ENCODE measurements around the gene CYS1.
"Not testable (repeated sequence)": the region's sequence is repeated elsewhere in the genome, so short reads cannot be mapped to it uniquely, and the experiment has no call there.

Gene CYS1

DNA sequence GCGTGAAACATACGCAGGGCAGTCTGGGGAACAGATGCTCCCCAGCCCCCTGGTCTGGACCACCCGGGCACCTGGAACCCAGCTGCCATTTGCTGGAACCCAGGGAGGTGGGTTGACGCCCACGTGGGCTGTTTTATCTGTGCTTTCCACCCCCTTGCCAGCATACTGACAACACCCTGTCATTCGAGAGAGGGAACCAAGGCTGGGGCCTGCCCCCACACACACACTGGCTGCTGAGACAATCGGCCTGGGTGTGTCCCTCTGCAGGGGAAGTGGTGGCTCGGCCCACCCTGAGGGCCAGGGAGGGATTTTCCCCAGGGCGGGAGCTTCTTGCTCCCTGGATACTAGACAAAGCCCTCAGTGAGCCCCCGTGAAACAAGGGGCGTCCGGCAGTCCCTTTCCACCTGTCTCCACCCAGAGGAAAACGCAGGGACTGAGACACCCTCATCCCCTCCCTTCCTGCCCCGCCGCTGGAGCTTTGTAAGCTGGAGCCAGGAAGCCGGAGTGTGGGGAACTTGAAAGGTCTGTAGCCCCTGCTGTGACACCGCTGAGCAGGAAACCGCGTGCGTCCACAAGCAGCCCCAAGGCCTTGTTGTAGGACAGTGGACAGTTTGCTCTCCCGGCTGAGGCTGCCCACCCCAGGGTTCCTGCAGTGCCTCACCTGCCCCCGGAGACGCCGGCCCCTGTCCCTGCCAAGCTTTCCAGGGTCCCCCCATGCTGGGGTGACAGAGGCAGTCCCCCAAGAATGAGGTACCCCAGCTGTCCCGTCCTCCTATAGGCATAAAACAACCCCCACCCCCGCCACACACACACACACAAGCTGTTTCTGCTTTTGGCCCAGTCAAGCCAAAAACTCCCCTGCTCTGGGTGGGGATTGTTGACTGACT lies 51.0 kb downstream of the CYS1 start:
- DNase-seq: no peak

- DNase-seq: no peak
Measured at GRCh38 chr2:10028407-10028987, 51.7 kb downstream of the CYS1 start.

DNA sequence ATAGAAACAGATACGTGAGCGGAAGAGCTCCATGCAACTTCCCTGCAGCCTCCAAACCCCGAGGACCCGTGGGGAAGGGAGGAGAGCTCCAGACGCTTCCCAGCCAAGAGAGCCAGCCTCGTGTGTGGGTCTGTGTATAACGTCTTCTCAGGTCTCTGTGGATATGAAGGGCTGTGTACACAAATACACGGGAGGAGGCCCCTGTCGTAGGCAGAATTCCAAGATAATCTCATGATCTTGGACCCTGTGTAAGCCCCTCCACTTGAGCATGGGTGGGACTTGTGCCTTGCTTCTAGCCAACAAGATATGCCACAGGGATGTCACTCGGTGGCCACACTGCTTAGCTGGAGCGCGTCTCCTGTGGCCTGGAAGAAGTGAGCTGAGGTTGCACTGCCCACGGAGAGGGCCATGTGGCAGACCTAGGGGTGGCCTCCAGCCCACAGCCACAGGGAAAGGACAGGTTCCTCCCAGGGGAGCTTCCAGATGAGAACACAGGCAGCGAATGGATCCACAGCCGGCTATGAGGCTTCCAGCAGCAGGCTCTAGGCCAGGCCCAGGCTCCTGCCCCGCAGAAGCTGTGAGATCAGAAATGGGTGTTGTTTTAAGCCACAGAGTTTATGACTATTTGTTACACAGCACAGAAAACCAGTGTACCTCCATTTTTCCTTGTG lies 52.4 kb downstream of the CYS1 start:
- no peak for DNase-seq

- no peak for DNase-seq
Measured at GRCh38 chr2:10026940-10027569, 53.2 kb downstream of the CYS1 start.

- DNase-seq: no peak
Measured at GRCh38 chr2:10022966-10023662, 57.1 kb downstream of the CYS1 start.

GRCh38 chr2:10022445-10022844 lies 57.8 kb downstream of the CYS1 start:
- no peak for DNase-seq

DNA sequence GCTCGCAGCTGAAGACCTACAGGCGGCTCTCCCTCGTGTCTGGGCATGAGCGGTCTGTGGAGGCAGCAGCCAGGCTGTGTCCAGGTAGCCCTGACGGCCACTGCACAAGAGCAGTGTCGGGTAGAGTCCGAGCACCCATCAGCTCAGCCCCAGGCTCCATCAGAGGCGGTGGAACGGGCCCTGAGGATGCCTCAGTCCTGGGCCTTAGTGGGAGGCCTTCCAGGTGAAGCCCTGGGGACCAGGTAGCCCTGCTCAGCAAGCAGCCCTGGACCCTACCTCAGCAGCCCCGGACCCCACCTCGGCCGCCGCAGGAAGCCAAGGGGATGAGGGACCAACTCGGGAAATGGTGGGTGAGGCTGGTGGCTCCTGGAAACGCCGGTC lies 58.2 kb downstream of the CYS1 start:
- no peak for DNase-seq

GRCh38 chr2:10019602-10020400 lies 60.4 kb downstream of the CYS1 start:
- DNase-seq: no peak

DNA sequence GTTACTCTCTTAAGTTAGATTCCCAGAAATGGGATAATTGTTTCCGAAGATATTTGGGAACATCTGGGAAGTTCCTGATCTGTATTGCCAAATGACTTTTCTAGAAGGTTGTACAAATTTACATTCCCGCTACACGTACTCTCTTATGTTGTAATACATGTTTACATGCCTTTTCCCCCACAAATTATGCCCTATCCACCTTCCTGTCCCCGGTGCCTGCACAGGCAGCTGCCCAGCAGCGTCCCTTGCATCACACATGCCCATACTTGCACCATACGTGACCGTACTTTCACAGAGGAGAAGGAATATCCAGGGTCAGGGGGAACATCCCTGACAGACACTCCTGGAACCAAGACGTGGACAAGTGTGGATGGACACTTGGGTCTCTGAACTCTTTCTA lies 61.0 kb downstream of the CYS1 start:
- no peak for DNase-seq

GRCh38 chr2:10017313-10017941 lies 62.8 kb downstream of the CYS1 start:
- no peak for DNase-seq

GRCh38 chr2:10016802-10017258 lies 63.4 kb downstream of the CYS1 start:
- DNase-seq: no peak

DNA sequence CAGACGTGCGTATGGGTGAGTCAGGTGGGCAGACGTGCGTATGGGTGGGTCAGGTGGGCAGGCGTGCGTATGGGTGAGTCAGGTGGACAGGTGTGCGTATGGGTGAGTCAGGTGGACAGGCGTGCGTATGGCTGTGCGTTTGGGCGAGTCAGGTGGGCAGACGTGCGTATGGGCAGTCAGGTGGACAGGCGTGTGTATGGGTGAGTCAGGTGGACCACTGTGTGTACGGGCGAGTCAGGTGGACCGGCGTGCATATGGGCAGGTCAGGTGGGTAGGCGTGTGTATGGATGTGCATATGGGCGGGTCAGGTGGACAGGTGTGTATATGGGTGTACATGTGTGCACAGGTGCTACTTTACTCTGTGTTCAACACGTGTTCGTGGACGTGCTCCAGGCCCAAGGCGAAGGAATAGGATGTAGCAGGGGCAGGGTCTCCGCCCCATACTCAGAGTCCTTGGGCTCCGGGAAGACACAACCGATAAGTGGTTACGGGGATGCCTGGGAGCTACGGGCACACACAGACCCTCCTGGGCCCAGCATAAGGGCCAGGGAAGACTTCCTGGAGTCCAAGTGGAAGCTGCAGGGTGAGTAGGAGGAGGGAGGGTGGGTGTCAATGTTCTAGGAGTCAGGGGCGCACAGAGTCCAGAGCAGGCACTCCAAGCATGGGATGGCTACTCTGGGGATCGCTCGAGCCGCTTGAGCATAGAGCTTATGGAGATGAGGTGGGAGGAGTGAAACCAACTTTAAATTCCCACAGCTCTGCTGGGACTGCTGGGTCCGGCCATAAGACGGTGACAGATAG lies 64.0 kb downstream of the CYS1 start:
- no peak for DNase-seq

- not testable (repeated sequence) for DNase-seq
Measured at GRCh38 chr2:10015376-10015989, 64.7 kb downstream of the CYS1 start.

GRCh38 chr2:10014418-10015190 lies 65.6 kb downstream of the CYS1 start:
- no peak for DNase-seq

DNA sequence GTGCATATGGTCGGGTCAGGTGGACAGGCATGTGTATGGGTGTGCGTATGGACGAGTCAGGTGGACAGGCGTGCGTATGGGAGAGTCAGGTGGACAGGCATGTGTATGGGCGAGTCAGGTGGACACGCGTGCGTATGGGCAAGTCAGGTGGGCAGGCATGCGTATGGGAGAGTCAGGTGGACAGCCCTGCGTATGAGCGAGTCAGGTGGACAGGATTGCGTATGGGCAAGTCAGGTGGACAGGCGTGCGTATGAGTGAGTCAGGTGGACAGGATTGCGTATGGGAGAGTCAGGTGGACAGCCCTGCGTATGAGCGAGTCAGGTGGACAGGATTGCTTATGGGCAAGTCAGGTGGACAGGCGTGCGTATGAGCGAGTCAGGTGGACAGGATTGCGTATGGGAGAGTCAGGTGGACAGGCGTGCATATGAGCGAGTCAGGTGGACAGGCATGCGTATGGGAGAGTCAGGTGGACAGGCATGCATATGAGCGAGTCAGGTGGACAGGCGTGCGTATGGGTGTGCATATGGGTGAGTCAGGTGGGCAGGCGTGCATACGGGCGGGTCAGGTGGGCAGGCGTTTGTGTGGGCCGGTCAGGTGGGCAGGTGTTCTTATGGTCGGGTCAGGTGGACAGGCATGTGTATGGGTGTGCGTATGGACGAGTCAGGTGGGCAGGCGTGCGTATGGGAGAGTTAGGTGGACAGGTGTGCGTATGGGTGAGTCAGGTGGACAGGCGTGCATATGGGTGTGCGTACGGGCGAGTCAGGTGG lies 66.4 kb downstream of the CYS1 start:
- not testable (repeated sequence) for DNase-seq

DNA sequence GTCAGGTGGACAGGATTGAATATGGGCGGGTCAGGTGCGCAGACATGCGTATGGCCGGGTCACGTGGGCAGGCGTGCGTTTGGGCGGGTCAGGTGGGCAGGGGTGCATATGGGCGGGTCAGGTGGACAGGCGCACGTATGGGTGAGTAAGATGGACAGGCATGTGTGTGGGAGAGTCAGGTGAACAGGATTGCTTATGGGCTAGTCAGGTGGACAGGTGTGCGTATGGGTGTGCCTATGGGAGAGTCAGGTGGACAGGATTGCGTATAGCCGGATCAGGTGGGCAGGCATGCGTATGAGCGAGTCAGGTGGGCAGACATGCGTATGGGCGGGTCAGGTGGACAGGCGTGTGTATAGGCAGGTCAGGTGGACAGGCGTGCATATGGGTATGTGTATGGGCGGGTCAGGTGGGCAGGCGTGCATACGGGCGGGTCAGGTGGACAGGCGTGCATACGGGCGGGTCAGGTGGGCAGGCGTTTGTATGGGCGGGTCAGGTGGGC lies 67.2 kb downstream of the CYS1 start:
- no peak for DNase-seq

GRCh38 chr2:10012366-10012962 lies 67.7 kb downstream of the CYS1 start:
- not testable (repeated sequence) for DNase-seq
